GM18499 (cell line): ENCODE results near the gene RARB.

ENCODE experiments used
- ATAC-seq: cut with Tn5 transposase; IDR thresholded peaks from one replicate; pipeline ENCODE4 v1.9.1; 2021; ENCODE audit warnings: moderate number of reproducible peaks; ENCODE audit not compliant: insufficient read depth, unreplicated experiment

Gene RARB

GRCh38 chr3:25588441-25589103, 160.5 kb downstream of the RARB start:
- no peak for ATAC-seq

GRCh38 chr3:25589104-25589782, 161.2 kb downstream of the RARB start:
- ATAC-seq, result no peak

DNA sequence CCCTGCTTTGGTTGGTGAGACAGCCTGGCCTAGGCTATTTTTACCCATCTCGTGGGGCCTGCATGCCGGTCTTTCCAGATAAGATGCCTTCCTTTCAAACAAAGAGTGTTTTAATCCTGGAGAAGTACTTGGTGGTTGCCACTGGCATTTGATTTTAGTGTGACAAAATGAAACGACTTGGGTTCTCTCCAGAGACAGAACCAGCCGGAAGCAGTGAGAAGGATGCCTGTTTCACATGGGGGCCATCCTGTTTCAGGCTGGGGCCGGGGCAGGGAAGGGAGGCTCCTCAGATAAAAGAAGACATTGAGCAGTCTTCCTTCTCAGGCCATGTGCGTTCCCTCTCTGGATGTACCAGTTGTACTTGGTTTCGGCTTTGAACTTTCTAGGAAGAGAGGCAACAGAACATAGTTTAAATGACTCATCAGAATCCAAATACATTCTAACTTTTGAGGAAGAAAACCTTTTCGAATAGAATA, 161.8 kb downstream of the RARB start:
- ATAC-seq, result no peak

DNA sequence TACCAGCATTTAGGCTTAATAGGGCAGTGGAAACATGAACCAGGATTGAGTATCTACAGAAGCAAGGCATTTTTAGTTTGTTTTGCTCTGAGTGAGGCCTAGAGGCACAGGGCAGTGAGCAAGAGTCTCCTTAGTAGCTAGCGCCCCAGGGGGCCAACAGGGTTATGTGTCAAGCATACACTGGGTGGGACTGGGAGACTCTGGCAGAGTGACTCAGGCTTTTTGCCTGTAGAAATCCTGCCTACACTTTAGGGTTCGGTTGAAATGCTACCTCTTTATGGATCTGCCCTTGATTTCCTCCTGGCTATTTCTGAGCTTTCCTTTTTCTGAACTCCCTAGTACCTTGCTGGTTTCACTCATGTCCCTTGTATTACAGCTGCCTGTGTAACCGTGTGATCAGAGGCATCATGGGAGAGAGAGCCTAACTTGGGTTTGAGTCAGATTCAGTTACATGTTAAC, 164.5 kb downstream of the RARB start:
- no peak for ATAC-seq

- no peak for ATAC-seq
These were observed 164.9 kb downstream of the RARB start for GRCh38 chr3:25593001-25593400.

DNA sequence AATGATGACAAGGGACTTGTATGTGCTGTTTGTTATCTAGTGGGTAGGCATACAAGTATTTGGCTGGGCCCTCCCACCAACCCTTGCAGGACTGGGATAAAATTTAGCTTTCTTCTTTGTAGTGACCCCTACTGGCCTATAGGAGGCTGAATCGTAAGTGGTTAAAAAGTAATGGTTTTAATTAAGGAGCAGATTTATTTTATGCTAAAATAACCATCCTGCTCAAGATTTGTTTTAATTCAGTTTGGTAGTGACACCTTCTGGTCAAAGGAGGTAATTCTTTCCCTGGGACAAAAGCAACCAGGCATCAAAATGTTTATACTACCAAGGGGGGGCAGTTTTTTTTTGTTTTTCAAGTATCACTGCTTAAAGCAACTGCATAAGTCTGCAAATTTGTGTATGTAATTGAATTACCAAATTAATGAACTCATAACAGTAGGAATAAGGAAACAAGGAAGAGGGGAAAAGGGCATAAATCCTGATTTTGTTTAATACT, 166.0 kb downstream of the RARB start:
- peak; percentile 39 for ATAC-seq

- ATAC-seq, result no peak
These were observed 169.6 kb downstream of the RARB start for GRCh38 chr3:25597535-25598101.

DNA sequence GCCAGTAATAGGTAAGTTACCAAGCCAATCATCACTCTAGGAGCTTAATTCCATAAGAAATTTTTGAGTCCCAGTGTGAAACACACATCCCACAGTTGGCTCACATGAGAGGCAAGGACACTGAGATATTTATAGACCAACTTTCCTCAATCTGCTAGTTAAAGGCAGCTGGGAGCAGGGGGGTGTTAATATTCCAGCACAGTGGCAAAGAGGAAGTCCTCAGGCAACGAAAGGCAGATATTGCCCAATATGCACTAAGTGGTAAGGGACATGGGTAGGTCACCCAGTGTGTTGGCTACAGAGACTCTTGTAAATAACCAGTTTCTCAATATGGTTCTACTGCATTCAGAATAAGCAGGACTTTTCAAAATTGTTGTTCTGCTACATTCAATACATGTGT, 175.6 kb downstream of the RARB start:
- ATAC-seq, result no peak

- no peak for ATAC-seq
These were observed 176.2 kb downstream of the RARB start for GRCh38 chr3:25604107-25604805.

DNA sequence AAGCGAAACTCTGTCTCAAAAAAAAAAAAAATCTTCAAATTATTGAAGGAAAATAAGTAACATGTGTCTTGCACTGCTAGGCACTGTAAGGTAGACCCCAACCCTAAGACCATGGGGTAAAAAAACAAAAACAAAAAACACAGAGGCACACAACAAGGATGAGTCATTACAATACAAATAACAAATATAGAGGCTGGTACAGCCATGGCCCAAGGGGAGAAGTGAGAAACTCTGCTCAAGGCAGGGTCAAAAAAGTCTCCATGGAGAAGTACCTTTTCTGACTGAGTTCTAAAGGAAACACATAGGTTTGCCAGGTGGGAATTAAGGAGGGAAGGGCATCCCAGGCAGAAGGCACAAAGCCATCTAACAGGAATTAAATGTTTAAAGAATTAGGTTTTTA, 182.1 kb downstream of the RARB start:
- no peak for ATAC-seq

DNA sequence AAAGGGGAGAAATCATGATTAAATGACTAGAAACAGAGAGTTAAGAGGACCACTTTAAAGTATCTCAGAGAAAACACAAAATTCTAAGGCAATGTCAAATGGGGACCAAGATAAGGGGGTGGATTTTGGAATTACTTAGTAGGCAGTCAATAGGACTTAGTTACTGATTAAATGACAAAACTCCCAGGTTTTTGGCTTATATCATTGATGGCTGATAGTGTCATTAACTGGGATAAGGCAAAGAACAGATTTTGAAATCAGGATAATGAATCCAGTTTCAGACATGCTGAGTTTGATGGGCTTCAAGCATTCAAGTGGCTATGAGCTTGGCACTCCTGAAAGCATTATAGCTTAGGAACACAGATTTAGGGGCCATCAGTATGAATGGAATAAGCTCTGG, 182.7 kb downstream of the RARB start:
- ATAC-seq, result no peak

- no peak for ATAC-seq
These were observed 183.1 kb downstream of the RARB start for GRCh38 chr3:25611193-25611592.

GRCh38 chr3:25618028-25618427, 190.0 kb downstream of the RARB start:
- no peak for ATAC-seq

- no peak for ATAC-seq
These were observed 191.3 kb downstream of the RARB start for GRCh38 chr3:25619382-25619781.

GRCh38 chr3:25620493-25620892, 192.4 kb downstream of the RARB start:
- no peak for ATAC-seq

DNA sequence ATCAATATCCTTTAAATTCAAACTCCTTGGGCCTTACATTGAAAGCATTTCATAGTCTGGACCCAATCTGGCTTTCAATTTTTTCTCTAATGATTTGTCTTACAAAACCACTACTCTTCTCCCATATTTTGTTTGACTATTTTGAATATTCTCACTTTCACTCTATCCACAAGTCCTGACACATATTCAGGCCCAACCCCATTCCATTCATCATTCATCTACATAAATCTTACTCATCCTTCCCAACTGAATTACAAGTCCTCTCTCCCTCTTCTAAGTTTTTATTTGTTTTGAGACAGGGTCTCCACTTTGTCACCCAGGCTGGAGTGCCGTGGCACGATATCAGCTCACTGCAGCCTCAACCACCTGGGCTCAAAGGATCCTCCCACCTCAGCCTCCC, 193.0 kb downstream of the RARB start:
- no peak for ATAC-seq

DNA sequence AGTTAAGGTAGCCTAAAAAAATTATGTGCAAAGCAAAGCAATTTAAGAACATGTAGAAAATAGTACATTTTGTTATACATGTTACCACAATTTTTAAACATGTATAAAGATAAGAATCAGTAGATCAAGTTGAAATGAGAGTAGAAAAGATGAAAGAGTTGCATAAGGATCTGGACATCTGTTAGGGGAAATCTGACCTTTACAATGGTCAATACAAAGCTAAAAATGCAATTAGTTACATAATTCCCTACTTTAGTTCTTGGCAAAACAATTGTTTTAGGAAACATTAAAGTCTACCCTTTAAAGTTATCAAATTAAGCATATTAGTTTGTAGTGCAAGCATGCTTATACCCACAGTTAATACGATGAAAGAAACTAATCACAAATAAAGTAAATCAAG, 203.9 kb downstream of the RARB start:
- no peak for ATAC-seq

GRCh38 chr3:25633919-25634318, 205.9 kb downstream of the RARB start:
- ATAC-seq, result no peak

DNA sequence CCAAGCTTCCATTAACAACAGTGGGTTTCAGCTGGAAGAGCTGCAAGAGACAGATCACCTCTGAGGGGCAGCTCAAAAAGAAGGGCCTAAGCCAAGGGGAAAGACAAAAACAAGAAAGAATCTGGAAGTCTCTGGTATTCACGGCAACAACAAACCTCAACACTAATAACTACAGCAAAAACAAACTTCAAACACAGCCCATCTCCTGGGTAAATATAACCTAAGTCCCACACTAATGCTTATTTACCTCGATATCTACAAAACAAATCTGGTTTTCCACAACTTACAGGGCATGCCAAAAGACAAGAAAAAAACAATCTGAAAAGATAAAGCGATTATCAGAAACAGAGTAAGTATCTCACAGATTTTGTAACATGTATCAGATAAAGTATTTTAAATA, 207.0 kb downstream of the RARB start:
- no peak for ATAC-seq
